Measurements from ENCODE around the gene RAB3GAP2. TPM values are rescaled to one million over a fixed set of nuclear protein-coding genes. Genes with fewer than 3 reads are reported as not detected.
"Not testable (repeated sequence)": the region's sequence is repeated elsewhere in the genome, so short reads cannot be mapped to it uniquely, and the experiment has no call there.

The RAB3GAP2 gene
- total and polyA plus RNA-seq, 8 donors: 34.9 to 43.8 (median 36.2) TPM

DNA sequence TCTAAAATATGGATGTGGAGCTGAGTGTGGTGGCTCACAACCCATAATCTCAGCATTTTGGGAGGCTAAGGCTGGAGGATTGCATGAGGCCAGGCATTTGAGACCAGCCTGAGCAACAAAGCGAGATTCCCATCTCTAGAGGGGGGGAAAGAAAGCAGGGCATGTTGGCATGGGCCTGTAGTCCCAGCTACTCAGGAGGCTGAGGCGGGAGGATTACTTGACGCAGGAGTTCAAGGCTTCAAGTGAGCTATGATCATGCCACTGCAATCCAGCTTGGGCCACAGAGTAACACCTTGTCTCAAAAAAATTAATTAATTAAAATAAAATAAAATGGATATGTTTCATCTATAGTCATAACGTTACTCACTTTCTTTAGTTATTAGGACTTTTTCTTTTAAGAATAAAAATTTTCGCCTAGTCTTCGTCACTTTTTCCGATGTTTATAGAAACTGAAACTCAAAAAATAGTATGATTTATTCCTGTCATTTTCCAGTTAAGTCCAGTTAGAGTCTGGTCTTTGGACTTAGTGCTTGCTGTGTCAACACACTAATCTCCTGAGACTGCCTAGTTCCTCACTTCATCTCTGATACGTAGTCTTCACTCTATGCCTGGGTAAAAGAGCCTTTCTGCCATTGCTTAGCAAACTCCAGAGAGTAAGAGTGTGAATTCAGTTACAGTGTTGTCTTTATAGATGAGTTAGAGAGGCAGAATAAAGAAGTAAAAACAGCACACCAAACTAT is 150.3 kb downstream of the RAB3GAP2 start:
- Histone ChIP-seq H3K36me3 (peaks cover 0 to 25% of the 10 kb centered on the region in 2 donors), H3K4me1 (no peaks in the 10 kb centered on the region), H3K4me3 (no peak overlapping the region), H3K27ac (no peak overlapping the region), H3K9me3 (no peaks in the 10 kb centered on the region), H3K27me3 (no peaks in the 10 kb centered on the region)
- ATAC-seq: no peak
- intact Hi-C loops (cut with DNase I): no loop called here
- no peak for DNase-seq
- TF ChIP-seq, protein P1, sequence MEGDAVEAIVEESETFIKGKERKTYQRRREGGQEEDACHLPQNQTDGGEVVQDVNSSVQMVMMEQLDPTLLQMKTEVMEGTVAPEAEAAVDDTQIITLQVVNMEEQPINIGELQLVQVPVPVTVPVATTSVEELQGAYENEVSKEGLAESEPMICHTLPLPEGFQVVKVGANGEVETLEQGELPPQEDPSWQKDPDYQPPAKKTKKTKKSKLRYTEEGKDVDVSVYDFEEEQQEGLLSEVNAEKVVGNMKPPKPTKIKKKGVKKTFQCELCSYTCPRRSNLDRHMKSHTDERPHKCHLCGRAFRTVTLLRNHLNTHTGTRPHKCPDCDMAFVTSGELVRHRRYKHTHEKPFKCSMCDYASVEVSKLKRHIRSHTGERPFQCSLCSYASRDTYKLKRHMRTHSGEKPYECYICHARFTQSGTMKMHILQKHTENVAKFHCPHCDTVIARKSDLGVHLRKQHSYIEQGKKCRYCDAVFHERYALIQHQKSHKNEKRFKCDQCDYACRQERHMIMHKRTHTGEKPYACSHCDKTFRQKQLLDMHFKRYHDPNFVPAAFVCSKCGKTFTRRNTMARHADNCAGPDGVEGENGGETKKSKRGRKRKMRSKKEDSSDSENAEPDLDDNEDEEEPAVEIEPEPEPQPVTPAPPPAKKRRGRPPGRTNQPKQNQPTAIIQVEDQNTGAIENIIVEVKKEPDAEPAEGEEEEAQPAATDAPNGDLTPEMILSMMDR (IDR thresholded peaks at IDR 0.05): no peak

DNA sequence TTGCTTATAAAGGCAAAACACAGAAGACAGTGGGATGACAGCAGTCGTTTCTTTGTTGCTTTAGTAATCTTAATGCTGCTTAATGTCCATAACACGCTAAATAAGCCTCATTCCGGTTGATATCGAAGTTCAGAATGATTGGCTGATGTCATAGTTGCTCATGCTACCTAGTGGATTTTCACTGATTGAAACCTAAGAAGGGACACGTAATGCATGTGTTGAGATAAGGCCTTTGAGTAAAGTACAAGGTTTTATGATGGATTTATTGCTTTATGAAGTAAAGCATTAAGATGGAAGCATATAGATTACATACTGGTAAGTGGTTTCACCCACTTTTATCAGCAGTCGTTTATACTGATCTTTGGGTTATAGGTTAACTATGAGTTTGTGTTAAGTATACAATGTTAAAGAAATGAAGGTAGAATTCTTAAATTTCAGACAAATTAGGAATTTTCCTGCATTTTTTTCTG is 153.2 kb downstream of the RAB3GAP2 start:
- H3K4me1 ChIP-seq: no peaks in the 10 kb centered on the region
- H3K36me3 ChIP-seq: peaks cover 0 to 36% of the 10 kb centered on the region in 2 donors
- no peak overlapping the region for H3K27ac ChIP-seq
- ATAC-seq: no peak
- intact Hi-C loops (cut with DNase I): no loop called here
- TF ChIP-seq, protein P1 (IDR thresholded peaks at IDR 0.05): no peak
- no peaks in the 10 kb centered on the region for H3K27me3 ChIP-seq
- H3K4me3 ChIP-seq: no peak overlapping the region
- no peaks in the 10 kb centered on the region for H3K9me3 ChIP-seq
- no peak for DNase-seq

DNA sequence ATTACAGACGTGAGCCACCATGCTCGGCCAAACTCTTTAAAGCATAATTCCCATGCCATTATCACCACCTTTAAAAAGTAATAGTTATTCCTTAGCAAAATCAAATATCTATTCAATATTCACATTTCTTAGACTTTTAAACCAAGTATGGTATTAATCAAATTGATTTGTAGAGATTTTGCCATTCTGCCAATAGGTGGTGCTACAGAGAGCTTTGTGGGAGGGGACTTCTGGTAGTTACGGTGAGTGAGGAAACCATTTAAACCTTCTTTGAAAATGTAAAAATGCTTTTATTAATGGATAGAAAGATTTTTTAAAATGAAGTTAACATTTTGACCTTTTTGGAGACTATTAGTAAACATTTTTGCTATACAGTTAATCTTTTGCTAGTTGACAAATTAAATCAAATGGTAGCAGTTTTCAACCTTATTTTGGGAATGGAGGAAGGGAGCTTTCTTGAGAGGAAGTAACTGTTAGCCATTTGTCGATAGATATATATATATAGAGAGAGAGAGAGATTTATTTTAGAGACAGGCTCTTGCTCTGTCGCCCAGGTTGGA is 159.0 kb downstream of the RAB3GAP2 start:
- Histone ChIP-seq H3K9me3 (no peaks in the 10 kb centered on the region), H3K4me3 (no peak overlapping the region), H3K36me3 (peaks cover 0 to 88% of the 10 kb centered on the region in 2 donors), H3K27ac (no peak overlapping the region), H3K27me3 (no peaks in the 10 kb centered on the region), H3K4me1 (peaks cover 0 to 3% of the 10 kb centered on the region in 2 donors)
- DNase-seq (no peak), ATAC-seq (peak; percentile 53)
- intact Hi-C loops (cut with DNase I): no loop called here
- TF ChIP-seq, protein P1 (IDR thresholded peaks at IDR 0.05): peak; percentile 43 to 47

DNA sequence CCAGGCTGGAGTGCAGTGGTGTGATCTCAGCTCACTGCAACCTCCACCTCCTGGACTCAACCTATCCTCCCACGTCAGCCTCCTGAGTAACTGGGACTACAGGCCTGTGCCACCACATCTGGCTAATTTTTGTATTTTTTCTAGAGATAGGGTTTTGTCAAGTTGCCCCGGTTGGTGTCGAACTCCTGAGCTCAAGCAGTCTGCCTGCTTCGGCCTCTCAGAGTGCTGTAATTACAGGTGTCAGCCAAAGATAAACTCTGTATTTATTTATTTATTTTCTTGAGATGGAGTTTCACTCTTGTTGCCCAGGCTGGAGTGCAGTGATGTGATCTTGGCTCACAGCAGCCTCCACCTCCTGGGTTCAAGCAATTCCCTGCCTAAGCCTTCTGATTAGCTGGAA is 159.7 kb downstream of the RAB3GAP2 start:
- H3K27me3 ChIP-seq; ATAC-seq; H3K27ac ChIP-seq; H3K9me3 ChIP-seq; DNase-seq; intact Hi-C loops (cut with DNase I); H3K4me3 ChIP-seq; H3K4me1 ChIP-seq: not testable (repeated sequence)
- H3K36me3 ChIP-seq: peaks cover 0 to 94% of the 10 kb centered on the region in 2 donors

DNA sequence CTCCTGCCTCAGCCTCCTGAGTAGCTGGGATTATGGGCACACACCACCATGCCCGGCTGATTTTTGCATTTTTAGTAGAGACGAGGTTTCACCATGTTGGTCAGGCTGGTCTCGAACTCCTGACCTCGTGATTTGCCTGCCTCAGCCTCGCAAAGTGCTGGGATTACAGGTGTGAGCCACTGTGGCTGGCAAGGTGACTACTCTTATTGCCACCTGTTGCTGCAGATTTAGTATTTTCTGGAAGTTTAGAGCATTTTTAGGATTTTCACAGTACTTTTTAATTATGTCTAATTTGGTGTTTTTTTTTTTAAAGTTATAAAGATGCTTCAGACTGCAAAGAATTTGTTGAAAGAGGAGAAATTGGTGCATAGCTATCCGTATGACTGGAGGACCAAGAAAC is 161.8 kb downstream of the RAB3GAP2 start:
- DNase-seq; H3K4me1 ChIP-seq; ATAC-seq; H3K27me3 ChIP-seq; intact Hi-C loops (cut with DNase I); H3K9me3 ChIP-seq; H3K4me3 ChIP-seq; H3K27ac ChIP-seq: not testable (repeated sequence)
- H3K36me3 ChIP-seq: peaks cover 0 to 94% of the 10 kb centered on the region in 2 donors

DNA sequence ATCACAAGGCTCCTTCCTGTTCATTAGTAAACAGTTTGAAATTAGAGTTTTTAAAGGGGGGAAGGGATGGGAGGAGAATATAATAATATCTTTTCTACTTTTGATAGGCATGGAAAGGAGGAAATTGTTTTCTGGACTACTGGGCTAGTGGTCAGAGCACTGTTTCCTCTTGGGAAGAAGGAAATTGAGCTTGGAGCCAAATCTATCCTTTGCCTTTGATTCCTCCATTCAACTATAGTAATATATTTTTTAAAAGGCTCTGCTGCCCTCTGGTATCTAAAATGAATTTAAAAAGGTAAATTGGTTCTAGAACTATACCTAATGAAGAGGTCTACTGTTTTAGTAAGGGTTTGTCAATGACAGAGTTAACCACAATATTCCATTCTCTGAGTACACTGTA is 172.4 kb downstream of the RAB3GAP2 start:
- no peaks in the 10 kb centered on the region for H3K9me3 ChIP-seq
- TF ChIP-seq, protein P1 (IDR thresholded peaks at IDR 0.05): no peak
- H3K27me3 ChIP-seq: no peaks in the 10 kb centered on the region
- peaks cover 0 to 76% of the 10 kb centered on the region in 2 donors for H3K36me3 ChIP-seq
- no peak overlapping the region for H3K27ac ChIP-seq
- DNase-seq (no peak), ATAC-seq (no peak)
- H3K4me1 ChIP-seq: peaks cover 7 to 18% of the 10 kb centered on the region in 2 donors
- no peak overlapping the region for H3K4me3 ChIP-seq
- intact Hi-C loops (cut with DNase I): no loop called here
